Measurements from ENCODE around the gene SEPTIN3.

The SEPTIN3 gene

GRCh38 chr22:41978732-41979131, 9.5 kb downstream of the SEPTIN3 start:
- ChIA-PET CTCF (interaction anchor here (1.8 kb wide), 1 partner anchor 12 kb away, joined by 8 read pairs; no protein-coding TSS in a partner anchor), POLR2A (no interaction called here)
- DNase-seq (ENCODE audit: low read depth, low spot score) = no peak
- no peak overlapping the region for H3K4me3 ChIP-seq (ENCODE audit: low read depth, low read length)
- TF ChIP-seq CTCF (IDR thresholded peaks at IDR 0.05; ENCODE audit: insufficient read depth, low read length, missing control alignments) = no peak

GRCh38 chr22:41979423-41980250, 10.4 kb downstream of the SEPTIN3 start:
- no peak for DNase-seq (ENCODE audit: low read depth, low spot score)
- ChIA-PET CTCF (no interaction called here), POLR2A (no interaction called here)
- no peak for TF ChIP-seq CTCF (IDR thresholded peaks at IDR 0.05; ENCODE audit: insufficient read depth, low read length, missing control alignments)
- H3K4me3 ChIP-seq (ENCODE audit: low read depth, low read length) = no peak overlapping the region

GRCh38 chr22:41982865-41983264, 13.6 kb downstream of the SEPTIN3 start:
- H3K4me3 ChIP-seq (ENCODE audit: low read depth, low read length) = no peak overlapping the region
- ChIA-PET CTCF (interaction anchor here (0.9 to 1.5 kb wide), 2 partner anchors 11 to 16 kb away, joined by 4 to 5 read pairs; no protein-coding TSS in a partner anchor), POLR2A (no interaction called here)
- no peak for TF ChIP-seq CTCF (IDR thresholded peaks at IDR 0.05; ENCODE audit: insufficient read depth, low read length, missing control alignments)
- DNase-seq (ENCODE audit: low read depth, low spot score) = no peak

GRCh38 chr22:41983513-41984405, 14.5 kb downstream of the SEPTIN3 start:
- no peak for DNase-seq (ENCODE audit: low read depth, low spot score)
- TF ChIP-seq CTCF (IDR thresholded peaks at IDR 0.05; ENCODE audit: insufficient read depth, low read length, missing control alignments) = no peak
- ChIA-PET POLR2A (no interaction called here), CTCF (interaction anchor here (0.9 to 1.5 kb wide), 2 partner anchors 12 to 17 kb away, joined by 4 to 5 read pairs; no protein-coding TSS in a partner anchor)
- H3K4me3 ChIP-seq (ENCODE audit: low read depth, low read length) = no peak overlapping the region

- CTCF ChIA-PET = interaction anchor here (1.1 kb wide), 1 partner anchor 25 kb away, joined by 3 read pairs; no protein-coding TSS in a partner anchor
- no peak for DNase-seq (ENCODE audit: low read depth, low spot score)
- no peak overlapping the region for H3K4me3 ChIP-seq (ENCODE audit: low read depth, low read length)
- POLR2A ChIA-PET = no interaction called here
- no peak for TF ChIP-seq CTCF (IDR thresholded peaks at IDR 0.05; ENCODE audit: insufficient read depth, low read length, missing control alignments)
These were observed 18.0 kb downstream of the SEPTIN3 start for GRCh38 chr22:41987276-41987675.

- CTCF ChIA-PET = no interaction called here
- no peak for TF ChIP-seq CTCF (IDR thresholded peaks at IDR 0.05; ENCODE audit: insufficient read depth, low read length, missing control alignments)
- H3K4me3 ChIP-seq (ENCODE audit: low read depth, low read length) = no peak overlapping the region
- POLR2A ChIA-PET = no interaction called here
- DNase-seq (ENCODE audit: low read depth, low spot score) = no peak
These were observed 20.0 kb downstream of the SEPTIN3 start for GRCh38 chr22:41989246-41989645.
